Liver (tissue), 9 donors: ENCODE data around the gene TMEM263. TPM values are rescaled to one million over a fixed set of nuclear protein-coding genes. Genes with fewer than 3 reads are reported as not detected.
A peak's percentile ranks its signal among the peaks of the same experiment; 100 is the strongest.

Experiments used
- DNase-seq: peaks from one replicate; pipeline ENCODE4 v3.0.0-alpha.2; 2017; ENCODE audit warnings: low spot score
- H3K27ac ChIP-seq, 2 donors: one replicate each; pipeline ENCODE4 v1.7.0; 2013; ENCODE audit warnings: inconsistent platforms in 2 of 2, low read length in 2 of 2, control low read depth in 1 of 2, low read depth in 1 of 2, mild to moderate bottlenecking in 1 of 2
- H3K27me3 ChIP-seq, 4 donors: one replicate each; pipeline versions ENCODE4 v1.6.1 to v1.7.0; 2013; ENCODE audit warnings: low read length in 3 of 4, inconsistent platforms in 1 of 4, mild to moderate bottlenecking in 1 of 4, moderate library complexity in 1 of 4; ENCODE audit not compliant: control insufficient read depth in 4 of 4, insufficient read depth in 4 of 4
- H3K36me3 ChIP-seq, 4 donors: one replicate each; pipeline versions ENCODE4 v1.6.1 to v1.7.0; 2013; ENCODE audit warnings: low read length in 3 of 4, mild to moderate bottlenecking in 3 of 4, low read depth in 1 of 4, moderate library complexity in 1 of 4; ENCODE audit not compliant: control insufficient read depth in 4 of 4, insufficient read depth in 3 of 4
- H3K4me1 ChIP-seq, 4 donors: one replicate each; pipeline versions ENCODE4 v1.6.1 to v1.7.0; 2013; ENCODE audit warnings: low read length in 3 of 4, mild to moderate bottlenecking in 3 of 4, moderate library complexity in 1 of 4; ENCODE audit not compliant: control insufficient read depth in 4 of 4, insufficient read depth in 4 of 4
- H3K4me3 ChIP-seq, 3 donors: one replicate each; pipeline versions ENCODE4 v1.6.1 to v1.7.0; 2013; ENCODE audit warnings: low read length in 3 of 3, control low read depth in 1 of 3, low read depth in 1 of 3, mild to moderate bottlenecking in 1 of 3
- H3K9ac ChIP-seq, 2 donors: one replicate each; pipeline ENCODE4 v1.7.0; 2013; ENCODE audit warnings: low read length in 2 of 2, mild to moderate bottlenecking in 2 of 2, moderate library complexity in 2 of 2, control low read depth in 1 of 2, low read depth in 1 of 2
- H3K9me3 ChIP-seq, 4 donors: one replicate each; pipeline versions ENCODE4 v1.6.1 to v1.7.0; 2013; ENCODE audit warnings: low read length in 3 of 4; ENCODE audit not compliant: control insufficient read depth in 4 of 4
- EGR1 ChIP-seq, 2 donors: IDR thresholded peaks; 2 replicates each; pipeline ENCODE4 v1.6.1; 2016 to 2018; ENCODE audit warnings: antibody characterized with exemption in 2 of 2, low read depth in 2 of 2
- GABPA ChIP-seq, 2 donors: IDR thresholded peaks in 1 of 2; conservative IDR thresholded peaks in 1 of 2; 2 replicates each; pipeline ENCODE4 v1.6.1; 2016; ENCODE audit warnings: antibody characterized with exemption in 2 of 2, mild to moderate bottlenecking in 1 of 2, moderate library complexity in 1 of 2
- HNF4G ChIP-seq: IDR thresholded peaks from 2 replicates; pipeline ENCODE4 v1.6.1; 2016; ENCODE audit warnings: antibody characterized with exemption
- JUND ChIP-seq, 2 donors: IDR thresholded peaks; 2 replicates each; pipeline ENCODE4 v1.6.1; 2016; ENCODE audit warnings: antibody characterized with exemption in 2 of 2
- NR2F2 ChIP-seq: IDR thresholded peaks from 2 replicates; pipeline ENCODE4 v1.6.1; 2016; ENCODE audit warnings: antibody characterized with exemption
- RAD21 ChIP-seq, 2 donors: IDR thresholded peaks; 2 replicates each; pipeline ENCODE4 v1.6.1; 2016; ENCODE audit warnings: antibody characterized with exemption in 2 of 2, mild to moderate bottlenecking in 2 of 2
- RXRA ChIP-seq, 2 donors: IDR thresholded peaks; 2 replicates each; pipeline ENCODE4 v1.6.1; 2017 to 2018; ENCODE audit warnings: antibody characterized with exemption in 2 of 2, mild to moderate bottlenecking in 1 of 2
- SP1 ChIP-seq: IDR thresholded peaks from 2 replicates; pipeline ENCODE4 v1.6.1; 2018; ENCODE audit warnings: antibody characterized with exemption, mild to moderate bottlenecking
- TAF1 ChIP-seq: conservative IDR thresholded peaks from 2 replicates; pipeline ENCODE4 v1.6.1; 2016; ENCODE audit warnings: antibody characterized with exemption, mild to moderate bottlenecking
- YY1 ChIP-seq: IDR thresholded peaks from 2 replicates; pipeline ENCODE4 v1.6.1; 2016; ENCODE audit warnings: antibody characterized with exemption, mild to moderate bottlenecking
- WGBS: extraction: QIAGEN DNeasy Blood & Tissue Kit; methylation state at CpG from one replicate; pipeline ENCODE4 v1.1.7; 2013; 5-methylcytosine and 5-hydroxymethylcytosine counted together
- polyA plus RNA-seq, 2 donors: library from polyadenylated mRNA; stranded (reverse) in 1 of 2; unstranded in 1 of 2; fragments of 200-250 nt in 1 of 2; fragments of >200 nt in 1 of 2; fragmentation: Nextera tagmentation in 1 of 2; extraction: Ambion mirVana in 1 of 2; gene quantifications; one replicate each; pipeline versions ENCODE4 v1.2.1 to v1.2.3, GENCODE V29; 2013 to 2015
- total RNA-seq, 2 donors: library from RNA; depleted of rRNA; stranded (reverse); fragments of >200 nt; gene quantifications; one replicate each; pipeline ENCODE4 v1.2.3, GENCODE V29; 2014
- TF ChIP-seq, protein P1 (sequence below): IDR thresholded peaks from 2 replicates; pipeline ENCODE4 v1.6.1; 2016; ENCODE audit warnings: antibody characterized with exemption
- TF ChIP-seq, protein P2 (sequence below): IDR thresholded peaks from 2 replicates; pipeline ENCODE4 v1.6.1; 2016; ENCODE audit warnings: antibody characterized with exemption
- TF ChIP-seq, protein P3 (sequence below): fragments of 150-350 bp; IDR thresholded peaks from 2 replicates; pipeline ENCODE4 v1.5.1; 2017; ENCODE audit warnings: improper control_type of control experiment, low read depth, low read length; ENCODE audit not compliant: missing input control
- TF ChIP-seq, protein P4 (sequence below): IDR thresholded peaks from 2 replicates; pipeline ENCODE4 v1.6.1; 2016; ENCODE audit warnings: antibody characterized with exemption, mild to moderate bottlenecking
- donor health status: healthy.
- donor health status: healthy.
- donor health status: healthy.
- donor health status: healthy.
- donor health status: healthy.

TMEM263 gene
- total RNA-seq = 10 to 100 TPM; 21.8 to 38.0 TPM
- 10 to 100 TPM; 21.4 to 22.1 TPM for polyA plus RNA-seq

DNA sequence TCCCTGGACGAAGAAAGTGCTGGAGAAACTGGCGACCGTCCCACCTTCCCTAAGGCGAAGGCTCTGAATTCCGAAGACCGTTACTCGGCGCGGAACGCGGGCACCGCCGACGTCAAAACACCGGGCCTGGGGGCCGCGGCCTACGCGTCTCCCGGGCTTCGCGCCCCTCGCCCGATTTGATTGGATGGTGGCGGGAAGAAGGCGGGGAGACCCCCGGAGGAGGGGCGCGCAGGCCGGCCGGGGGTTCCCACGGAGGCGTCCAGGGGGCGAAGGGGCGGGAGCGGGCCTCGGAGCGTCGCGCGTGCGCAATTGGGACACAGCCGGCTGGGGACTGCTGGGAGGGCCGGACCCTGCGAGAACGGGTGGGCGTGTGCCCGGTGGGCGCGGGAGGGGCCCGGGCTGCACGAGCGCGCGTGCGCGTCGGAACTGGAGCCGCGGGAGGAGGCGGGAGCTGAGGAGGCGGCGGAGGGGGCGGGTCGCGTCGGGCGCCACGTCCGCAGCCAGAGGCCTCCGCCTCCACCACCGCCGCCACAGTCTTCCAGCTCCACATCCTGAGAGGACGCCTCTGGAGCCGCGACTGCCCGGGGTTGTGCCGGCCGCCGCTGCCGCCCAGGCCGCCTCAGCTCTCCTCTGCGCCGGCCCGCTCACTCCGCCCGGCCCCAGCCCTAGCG, at the start of gene TMEM263:
TMEM263 (plus strand) TSS at position 531 of the 671 bp plus-strand sequence. CDS start 11,210 bp downstream, outside the sequence.
- H3K36me3 ChIP-seq = no peaks in the 10 kb centered on the region
- H3K27ac ChIP-seq = peak within 1 kb of the TSS; percentile 93 to 95
- under 1% methylated on average over 88 of the region's 88 CpGs for WGBS
- peak; percentile 87 for DNase-seq
- H3K9me3 ChIP-seq = no peaks in the 10 kb centered on the region
- H3K4me1 ChIP-seq = peaks cover 6 to 10% (median 7%) of the 10 kb centered on the region in 4 donors
- peak within 1 kb of the TSS; percentile 81 to 98 (median 90) for H3K4me3 ChIP-seq
- peak within 1 kb of the TSS; percentile 63 to 79 for H3K9ac ChIP-seq
- no peaks in the 10 kb centered on the region for H3K27me3 ChIP-seq
- TF ChIP-seq NR2F2 = no peak
- peak in 1 of 2 donors; percentile 47 for TF ChIP-seq EGR1 (IDR thresholded peaks at IDR 0.05; ENCODE audit: low read depth in 2 of 2)
- TF ChIP-seq HNF4G = no peak
- TF ChIP-seq RAD21 (IDR thresholded peaks at IDR 0.05) = no peak
- no peak for TF ChIP-seq TAF1
- peak; percentile 12 for TF ChIP-seq SP1
- TF ChIP-seq JUND (IDR thresholded peaks at IDR 0.05) = no peak
- no peak for TF ChIP-seq YY1

DNA sequence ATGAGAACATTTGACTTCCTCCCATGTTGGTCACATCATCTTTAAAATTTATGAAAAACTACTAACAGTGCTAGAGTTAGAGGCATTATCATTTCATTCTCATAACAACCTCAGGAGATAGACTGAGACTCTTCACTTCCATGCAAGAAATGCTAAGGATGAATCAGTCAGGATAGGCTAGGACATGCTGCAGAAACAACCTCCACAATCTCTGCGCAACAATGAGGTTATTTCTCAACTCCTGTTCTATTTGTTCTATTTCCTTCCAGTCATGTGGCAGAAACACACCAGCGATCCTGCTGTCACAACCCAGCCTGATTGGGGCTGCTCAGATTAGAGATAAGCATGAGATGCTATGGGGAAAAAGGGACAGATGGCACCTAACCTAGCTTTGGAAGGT, 49.0 kb upstream of the TMEM263 start:
- Histone ChIP-seq H3K4me3 (no peak overlapping the region), H3K9ac (no peak overlapping the region), H3K9me3 (peaks cover 0 to 4% (median 0%) of the 10 kb centered on the region in 4 donors), H3K27ac (no peak overlapping the region), H3K27me3 (peaks cover 0 to 3% (median under 1%) of the 10 kb centered on the region in 4 donors), H3K36me3 (no peaks in the 10 kb centered on the region), H3K4me1 (peaks cover 5 to 6% (median 5%) of the 10 kb centered on the region in 4 donors)
- DNase-seq = no peak
- WGBS = 73% methylated on average over 2 of the region's 2 CpGs
- TF ChIP-seq, protein P1, sequence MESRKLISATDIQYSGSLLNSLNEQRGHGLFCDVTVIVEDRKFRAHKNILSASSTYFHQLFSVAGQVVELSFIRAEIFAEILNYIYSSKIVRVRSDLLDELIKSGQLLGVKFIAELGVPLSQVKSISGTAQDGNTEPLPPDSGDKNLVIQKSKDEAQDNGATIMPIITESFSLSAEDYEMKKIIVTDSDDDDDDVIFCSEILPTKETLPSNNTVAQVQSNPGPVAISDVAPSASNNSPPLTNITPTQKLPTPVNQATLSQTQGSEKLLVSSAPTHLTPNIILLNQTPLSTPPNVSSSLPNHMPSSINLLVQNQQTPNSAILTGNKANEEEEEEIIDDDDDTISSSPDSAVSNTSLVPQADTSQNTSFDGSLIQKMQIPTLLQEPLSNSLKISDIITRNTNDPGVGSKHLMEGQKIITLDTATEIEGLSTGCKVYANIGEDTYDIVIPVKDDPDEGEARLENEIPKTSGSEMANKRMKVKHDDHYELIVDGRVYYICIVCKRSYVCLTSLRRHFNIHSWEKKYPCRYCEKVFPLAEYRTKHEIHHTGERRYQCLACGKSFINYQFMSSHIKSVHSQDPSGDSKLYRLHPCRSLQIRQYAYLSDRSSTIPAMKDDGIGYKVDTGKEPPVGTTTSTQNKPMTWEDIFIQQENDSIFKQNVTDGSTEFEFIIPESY = no peak
- TF ChIP-seq, protein P2, sequence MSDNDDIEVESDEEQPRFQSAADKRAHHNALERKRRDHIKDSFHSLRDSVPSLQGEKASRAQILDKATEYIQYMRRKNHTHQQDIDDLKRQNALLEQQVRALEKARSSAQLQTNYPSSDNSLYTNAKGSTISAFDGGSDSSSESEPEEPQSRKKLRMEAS = no peak
- TF ChIP-seq, protein P3, sequence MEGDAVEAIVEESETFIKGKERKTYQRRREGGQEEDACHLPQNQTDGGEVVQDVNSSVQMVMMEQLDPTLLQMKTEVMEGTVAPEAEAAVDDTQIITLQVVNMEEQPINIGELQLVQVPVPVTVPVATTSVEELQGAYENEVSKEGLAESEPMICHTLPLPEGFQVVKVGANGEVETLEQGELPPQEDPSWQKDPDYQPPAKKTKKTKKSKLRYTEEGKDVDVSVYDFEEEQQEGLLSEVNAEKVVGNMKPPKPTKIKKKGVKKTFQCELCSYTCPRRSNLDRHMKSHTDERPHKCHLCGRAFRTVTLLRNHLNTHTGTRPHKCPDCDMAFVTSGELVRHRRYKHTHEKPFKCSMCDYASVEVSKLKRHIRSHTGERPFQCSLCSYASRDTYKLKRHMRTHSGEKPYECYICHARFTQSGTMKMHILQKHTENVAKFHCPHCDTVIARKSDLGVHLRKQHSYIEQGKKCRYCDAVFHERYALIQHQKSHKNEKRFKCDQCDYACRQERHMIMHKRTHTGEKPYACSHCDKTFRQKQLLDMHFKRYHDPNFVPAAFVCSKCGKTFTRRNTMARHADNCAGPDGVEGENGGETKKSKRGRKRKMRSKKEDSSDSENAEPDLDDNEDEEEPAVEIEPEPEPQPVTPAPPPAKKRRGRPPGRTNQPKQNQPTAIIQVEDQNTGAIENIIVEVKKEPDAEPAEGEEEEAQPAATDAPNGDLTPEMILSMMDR = no peak
- no peak for TF ChIP-seq NR2F2
- no peak for TF ChIP-seq YY1
- TF ChIP-seq EGR1 (IDR thresholded peaks at IDR 0.05; ENCODE audit: low read depth in 2 of 2) = no peak
- no peak for TF ChIP-seq RAD21 (IDR thresholded peaks at IDR 0.05)
- TF ChIP-seq, protein P4, sequence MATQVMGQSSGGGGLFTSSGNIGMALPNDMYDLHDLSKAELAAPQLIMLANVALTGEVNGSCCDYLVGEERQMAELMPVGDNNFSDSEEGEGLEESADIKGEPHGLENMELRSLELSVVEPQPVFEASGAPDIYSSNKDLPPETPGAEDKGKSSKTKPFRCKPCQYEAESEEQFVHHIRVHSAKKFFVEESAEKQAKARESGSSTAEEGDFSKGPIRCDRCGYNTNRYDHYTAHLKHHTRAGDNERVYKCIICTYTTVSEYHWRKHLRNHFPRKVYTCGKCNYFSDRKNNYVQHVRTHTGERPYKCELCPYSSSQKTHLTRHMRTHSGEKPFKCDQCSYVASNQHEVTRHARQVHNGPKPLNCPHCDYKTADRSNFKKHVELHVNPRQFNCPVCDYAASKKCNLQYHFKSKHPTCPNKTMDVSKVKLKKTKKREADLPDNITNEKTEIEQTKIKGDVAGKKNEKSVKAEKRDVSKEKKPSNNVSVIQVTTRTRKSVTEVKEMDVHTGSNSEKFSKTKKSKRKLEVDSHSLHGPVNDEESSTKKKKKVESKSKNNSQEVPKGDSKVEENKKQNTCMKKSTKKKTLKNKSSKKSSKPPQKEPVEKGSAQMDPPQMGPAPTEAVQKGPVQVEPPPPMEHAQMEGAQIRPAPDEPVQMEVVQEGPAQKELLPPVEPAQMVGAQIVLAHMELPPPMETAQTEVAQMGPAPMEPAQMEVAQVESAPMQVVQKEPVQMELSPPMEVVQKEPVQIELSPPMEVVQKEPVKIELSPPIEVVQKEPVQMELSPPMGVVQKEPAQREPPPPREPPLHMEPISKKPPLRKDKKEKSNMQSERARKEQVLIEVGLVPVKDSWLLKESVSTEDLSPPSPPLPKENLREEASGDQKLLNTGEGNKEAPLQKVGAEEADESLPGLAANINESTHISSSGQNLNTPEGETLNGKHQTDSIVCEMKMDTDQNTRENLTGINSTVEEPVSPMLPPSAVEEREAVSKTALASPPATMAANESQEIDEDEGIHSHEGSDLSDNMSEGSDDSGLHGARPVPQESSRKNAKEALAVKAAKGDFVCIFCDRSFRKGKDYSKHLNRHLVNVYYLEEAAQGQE = no peak
- no peak for TF ChIP-seq HNF4G
- TF ChIP-seq GABPA (IDR thresholded peaks at IDR 0.05 in 1 of 2, conservative IDR thresholded peaks at IDR 0.05 in 1 of 2) = no peak
- no peak for TF ChIP-seq RXRA (IDR thresholded peaks at IDR 0.05)
